CD4-positive, alpha-beta T cell treated with Interleukin-10 for 1 hour (primary cell): Measurements from ENCODE around the gene SEC31A.
A peak's percentile ranks its signal among the peaks of the same experiment; 100 is the strongest.
"Not testable (repeated sequence)": the region's sequence is repeated elsewhere in the genome, so short reads cannot be mapped to it uniquely, and the experiment has no call there.

Source experiments
- DNase-seq: peaks from one replicate; pipeline ENCODE4 v3.0.0-alpha.2; 2020

The SEC31A gene

DNA sequence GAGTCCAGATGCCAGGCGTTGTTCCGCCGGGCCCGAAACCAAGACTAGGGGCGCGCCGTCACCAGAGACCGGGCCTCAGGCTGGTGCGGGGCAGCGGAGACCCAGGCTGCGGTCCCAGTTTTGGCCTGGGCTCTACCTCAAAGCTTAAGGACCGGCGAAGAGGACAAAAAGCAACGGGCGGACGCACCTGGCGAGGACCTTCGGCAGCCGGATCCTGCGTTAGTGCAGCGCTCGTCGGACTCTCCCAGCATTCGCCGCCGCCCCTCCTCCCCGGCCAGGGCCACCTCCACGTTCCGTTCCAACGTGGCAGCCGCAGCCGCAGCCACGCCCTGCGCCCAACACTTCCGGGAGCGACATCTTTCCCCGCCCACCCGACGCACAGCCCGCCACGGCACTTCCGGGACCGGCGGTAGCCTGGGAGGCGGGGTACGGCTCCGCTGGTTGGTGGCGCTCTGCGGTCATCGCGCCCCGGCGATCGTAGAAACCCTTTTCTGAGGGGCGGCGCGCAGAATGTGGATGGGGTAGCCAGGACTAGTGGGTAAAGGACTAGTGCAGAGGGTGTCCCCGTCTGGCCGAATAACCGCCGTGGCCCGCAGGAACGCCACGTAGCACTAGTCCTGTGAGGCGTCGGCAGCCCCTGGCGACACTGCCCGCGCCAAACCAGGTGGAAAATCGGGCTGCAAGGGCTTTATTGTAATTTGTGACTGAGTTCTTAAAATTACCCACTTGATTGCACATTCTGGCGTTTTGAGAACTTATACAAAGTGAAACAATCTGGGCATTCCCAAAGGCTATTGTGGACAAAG lies at the start of gene SEC31A:
SEC31A (minus strand) TSS at position 253 of the 806 bp plus-strand sequence. CDS start 9,217 bp downstream, outside the sequence.
- DNase-seq, result peak; percentile 96

DNA sequence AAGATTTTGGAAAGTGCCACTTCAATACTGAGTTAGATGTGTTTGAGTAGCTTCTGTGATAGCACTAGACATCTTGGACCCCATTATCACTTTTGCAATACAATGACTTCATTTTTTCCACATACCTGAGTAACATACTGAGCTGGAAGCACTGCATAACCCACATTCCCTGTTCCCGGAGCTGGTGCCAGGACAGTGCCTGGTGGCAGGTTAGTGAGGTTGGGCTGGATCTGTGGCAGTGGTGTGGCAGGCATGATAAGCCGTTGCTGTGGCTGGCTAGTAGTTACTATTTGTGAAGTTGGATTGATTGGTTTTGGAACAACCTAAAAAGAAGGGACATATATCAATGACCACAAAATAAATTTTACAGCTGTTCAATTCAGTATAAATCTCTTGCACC lies 48.5 kb upstream of the SEC31A start:
- DNase-seq, result no peak

- DNase-seq, result no peak
Measured at GRCh38 chr4:82934441-82934840, 43.5 kb upstream of the SEC31A start.

DNA sequence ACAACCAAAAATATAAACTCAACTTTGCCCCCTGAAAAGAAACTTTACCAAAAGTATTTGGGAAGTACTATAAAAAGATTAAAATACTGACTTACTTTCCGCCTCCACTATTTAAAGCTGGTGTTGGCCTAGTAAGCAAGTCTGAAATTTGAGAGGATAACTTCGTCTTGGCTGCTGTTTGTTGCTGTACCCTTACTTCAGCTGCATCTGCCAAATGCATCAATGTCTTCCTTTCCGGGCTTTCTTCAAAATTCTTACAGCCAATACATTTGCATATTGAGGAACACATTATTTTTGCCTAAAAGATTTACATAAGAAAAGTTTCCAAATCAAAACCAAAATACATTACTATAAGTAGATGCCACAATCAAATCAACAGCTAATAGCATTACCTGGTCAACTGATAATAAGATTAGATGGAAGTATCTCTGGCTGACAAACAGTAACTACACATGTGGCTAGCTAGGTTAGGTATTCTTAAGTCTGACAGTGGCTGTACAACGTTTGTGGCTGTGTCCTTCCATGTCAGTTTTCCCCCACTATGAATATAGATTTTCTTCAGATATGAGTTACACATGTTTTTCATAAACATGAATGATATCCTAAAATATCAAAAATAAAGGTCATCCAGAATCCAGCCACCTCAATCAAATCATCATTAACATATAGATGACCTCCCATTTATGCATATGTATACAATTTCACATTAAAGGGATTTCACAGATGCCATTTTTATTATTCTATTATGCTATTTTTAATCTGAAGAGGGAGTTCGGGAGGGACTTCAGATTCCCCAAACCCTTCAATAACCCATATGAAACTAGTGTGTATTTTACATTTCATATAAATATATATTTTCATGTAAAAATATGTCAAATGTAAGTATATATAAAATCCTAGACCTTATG lies 40.1 kb upstream of the SEC31A start:
- no peak for DNase-seq

DNA sequence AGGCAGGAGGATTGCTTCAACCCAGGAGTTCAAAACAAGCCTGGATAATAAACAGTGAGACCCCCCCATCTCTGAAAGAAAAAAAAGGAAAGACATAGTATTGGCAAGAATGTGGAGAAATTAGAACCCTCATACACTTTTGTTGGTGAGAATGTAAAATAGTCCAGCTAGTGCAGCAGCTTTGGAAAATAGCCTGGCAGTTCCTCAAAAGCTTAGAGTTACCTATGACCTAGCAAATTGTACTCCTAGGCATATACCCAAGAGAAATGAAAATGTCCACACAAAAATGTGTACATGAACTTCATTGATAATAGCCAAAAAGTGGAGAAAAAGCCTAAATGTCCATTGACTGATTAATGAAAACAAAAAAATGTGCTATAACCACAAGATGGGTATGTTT lies 30.8 kb upstream of the SEC31A start:
- no peak for DNase-seq

- DNase-seq, result no peak
Measured at GRCh38 chr4:82919386-82919785, 28.4 kb upstream of the SEC31A start.

- DNase-seq, result no peak
Measured at GRCh38 chr4:82918091-82918490, 27.1 kb upstream of the SEC31A start.

DNA sequence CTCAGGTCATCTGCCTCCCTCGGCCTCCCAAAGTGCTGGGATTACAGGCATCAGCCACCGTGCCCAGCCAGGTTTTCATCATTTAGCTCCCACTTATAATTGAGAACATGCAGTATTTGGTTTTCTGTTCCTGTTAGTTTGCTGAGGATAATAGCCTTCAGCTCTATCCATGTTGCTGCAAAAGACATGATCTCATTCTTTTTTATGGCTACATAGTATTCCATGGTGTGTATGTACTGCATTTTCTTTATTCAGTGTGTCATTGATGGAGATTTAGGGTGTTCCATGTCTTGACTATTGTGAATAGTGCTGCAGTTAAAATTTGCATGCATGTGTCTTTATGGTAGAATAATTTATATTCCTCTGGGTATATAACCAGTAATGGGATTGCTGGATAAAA lies 23.0 kb upstream of the SEC31A start:
- DNase-seq, result not testable (repeated sequence)

GRCh38 chr4:82913305-82913704 lies 22.4 kb upstream of the SEC31A start:
- DNase-seq, result no peak

DNA sequence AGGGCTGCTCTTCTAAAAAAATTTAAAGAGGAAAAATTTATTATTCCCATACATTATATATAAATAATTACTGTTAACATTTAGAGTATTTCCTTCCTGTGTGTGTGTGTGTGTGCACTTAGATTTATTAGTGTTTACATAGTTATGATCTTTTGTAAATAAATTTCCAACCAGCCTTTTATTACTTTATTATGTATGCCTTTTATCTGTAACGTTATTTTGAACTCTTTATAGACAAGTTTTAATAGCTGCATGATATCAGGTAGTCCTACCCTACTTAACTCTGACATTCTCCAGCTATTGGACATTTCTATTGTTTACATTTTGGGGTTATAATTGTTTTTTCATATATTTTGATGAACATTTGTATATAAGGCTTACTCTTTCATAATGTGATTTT lies 18.4 kb upstream of the SEC31A start:
- DNase-seq, result no peak

GRCh38 chr4:82906469-82906868 lies 15.5 kb upstream of the SEC31A start:
- no peak for DNase-seq

DNA sequence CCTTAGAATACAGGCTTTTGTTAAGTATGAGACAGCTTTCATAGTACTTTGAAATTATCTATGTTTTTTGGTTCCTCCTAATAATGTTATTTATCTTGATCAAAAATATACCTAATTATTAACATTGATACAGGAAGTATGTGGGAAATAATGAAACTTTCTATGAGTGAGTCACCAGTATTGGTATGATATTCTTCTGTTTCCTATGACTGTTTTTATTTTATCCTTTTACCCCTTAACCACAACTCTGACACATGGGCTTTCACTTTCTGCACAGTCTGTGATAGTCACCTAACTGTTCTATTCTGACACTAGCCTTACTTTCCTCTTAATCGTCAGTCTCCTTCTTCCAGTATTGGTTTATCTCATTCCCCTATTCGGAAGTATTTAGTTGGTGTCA lies 14.3 kb upstream of the SEC31A start:
- DNase-seq, result peak; percentile 51

GRCh38 chr4:82903737-82904136 lies 12.8 kb upstream of the SEC31A start:
- no peak for DNase-seq

- DNase-seq, result no peak
Measured at GRCh38 chr4:82901183-82901718, 10.3 kb upstream of the SEC31A start.

DNA sequence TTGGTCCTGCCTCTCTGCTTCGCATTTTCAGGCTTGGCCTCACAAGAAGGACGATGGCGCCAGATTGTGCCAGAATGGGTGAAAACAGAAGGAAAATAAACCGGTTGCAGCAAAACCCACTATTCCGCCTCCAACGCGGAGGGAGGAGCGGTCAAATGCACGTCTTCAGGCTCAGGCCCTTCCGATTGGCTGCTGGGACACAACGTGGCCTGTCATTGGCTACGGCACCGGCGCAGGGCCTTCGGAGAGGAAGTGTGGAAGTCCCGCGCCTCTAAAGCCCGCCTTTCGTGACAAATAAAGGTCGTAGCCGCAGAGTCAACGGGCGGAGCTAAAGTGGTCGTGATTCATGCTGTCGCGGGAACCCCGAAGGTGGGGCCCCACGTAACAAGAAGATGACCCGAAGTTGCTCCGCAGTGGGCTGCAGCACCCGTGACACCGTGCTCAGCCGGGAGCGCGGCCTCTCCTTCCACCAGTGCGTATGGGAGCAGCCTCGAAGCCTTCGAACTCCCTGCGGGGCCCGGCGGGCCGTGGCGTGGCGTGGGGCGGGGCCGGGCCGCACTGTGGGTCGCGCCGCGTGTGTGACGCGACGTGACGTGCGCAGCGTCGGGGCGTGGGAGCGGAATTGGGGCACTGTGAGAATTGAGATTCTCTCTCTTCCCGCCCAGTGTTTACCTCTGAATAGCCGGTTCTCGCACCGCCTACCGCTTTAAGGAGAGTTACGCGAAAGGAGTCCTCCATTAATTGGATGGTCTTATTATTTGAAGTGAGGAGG lies 9.6 kb upstream of the SEC31A start, which contains the start of gene THAP9:
THAP9 (plus strand) TSS at position 325 of the 772 bp plus-strand sequence; CDS start at position 393, 68 bp downstream.
- peak; percentile 99 for DNase-seq

- DNase-seq, result no peak
Measured at GRCh38 chr4:82900066-82900410, 9.1 kb upstream of the SEC31A start.

GRCh38 chr4:82899374-82900065 lies 8.6 kb upstream of the SEC31A start:
- no peak for DNase-seq

- peak; percentile 37 for DNase-seq
Measured at GRCh38 chr4:82898322-82899243, 7.6 kb upstream of the SEC31A start.

- DNase-seq, result no peak
Measured at GRCh38 chr4:82896755-82897154, 5.8 kb upstream of the SEC31A start.

DNA sequence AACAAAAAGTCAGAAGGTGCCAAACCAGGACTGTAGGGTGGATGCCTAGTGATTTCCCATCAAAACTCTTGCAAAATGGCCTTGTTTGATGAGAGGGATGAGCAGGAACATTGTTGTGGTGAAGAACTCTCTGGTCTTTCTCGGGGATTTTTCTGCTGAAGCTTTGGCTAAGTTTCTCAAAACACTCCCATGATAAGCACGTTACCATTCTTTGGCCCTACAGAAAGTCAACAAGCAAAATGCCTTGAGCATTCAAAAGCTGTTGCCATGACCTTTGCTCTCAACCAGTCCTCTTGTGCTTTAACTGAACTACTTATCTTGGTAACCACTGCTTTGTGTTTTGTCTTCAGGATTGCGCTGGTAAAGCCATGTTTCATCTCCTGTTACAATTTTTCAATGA lies 3.0 kb upstream of the SEC31A start:
- DNase-seq, result no peak

DNA sequence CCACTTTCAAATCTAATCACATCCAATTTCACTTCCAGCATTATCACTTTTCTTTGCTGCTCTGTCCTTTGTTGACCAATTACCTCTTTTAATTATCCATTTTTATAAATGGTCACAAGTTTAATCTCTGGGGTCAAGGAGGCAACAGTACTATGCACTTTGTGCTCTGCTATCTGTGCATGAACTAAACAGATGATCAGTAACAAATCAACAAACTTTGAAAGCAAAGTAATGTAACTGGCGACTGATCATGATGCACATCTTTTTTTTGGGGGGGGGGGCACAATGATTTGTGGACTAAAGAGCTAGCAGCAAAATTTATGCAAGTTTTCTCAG lies 1.5 kb upstream of the SEC31A start:
- DNase-seq, result no peak
